ENCODE results near the gene FRMPD2.
"Not testable (repeated sequence)": the region's sequence is repeated elsewhere in the genome, so short reads cannot be mapped to it uniquely, and the experiment has no call there.

FRMPD2 gene

GRCh38 chr10:48197236-48197899 lies 77.1 kb downstream of the FRMPD2 start:
- no peak for DNase-seq (ENCODE audit: low read depth)

GRCh38 chr10:48195803-48196202 lies 78.7 kb downstream of the FRMPD2 start:
- no peak for DNase-seq (ENCODE audit: low read depth)

- no peak for DNase-seq (ENCODE audit: low read depth)
Observed at GRCh38 chr10:48194830-48195229, 79.7 kb downstream of the FRMPD2 start.

- no peak for DNase-seq (ENCODE audit: low read depth)
Observed at GRCh38 chr10:48193556-48193955, 80.9 kb downstream of the FRMPD2 start.

DNA sequence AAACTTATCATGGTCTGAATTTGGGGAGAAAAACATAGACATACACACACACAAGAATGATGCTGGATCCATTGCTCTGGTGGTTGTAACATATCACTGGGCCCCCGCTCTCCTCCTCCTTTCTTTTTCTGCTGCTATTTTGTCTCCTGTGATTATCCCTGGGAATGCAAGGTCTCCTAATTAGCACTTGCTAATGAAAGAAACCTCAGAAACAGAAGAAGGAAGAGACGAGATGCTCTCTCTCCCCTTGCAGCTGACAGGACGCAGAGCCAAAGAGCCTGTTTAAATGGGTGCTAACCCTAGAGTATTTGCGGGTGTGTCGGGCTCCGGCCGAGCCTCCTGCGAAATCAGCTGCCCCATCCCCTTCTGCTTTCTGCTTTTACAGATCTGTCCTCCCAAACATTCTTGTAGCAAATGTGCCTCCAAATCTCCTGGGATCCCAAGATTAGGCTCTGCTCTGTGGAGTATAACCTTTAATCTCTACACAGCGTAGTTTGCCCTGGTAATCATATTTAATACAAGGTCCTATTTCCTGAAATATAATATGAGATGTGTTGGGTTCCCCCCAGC lies 81.5 kb downstream of the FRMPD2 start:
- no peak for DNase-seq (ENCODE audit: low read depth)

GRCh38 chr10:48187713-48188485 lies 86.6 kb downstream of the FRMPD2 start:
- no peak for DNase-seq (ENCODE audit: low read depth)

DNA sequence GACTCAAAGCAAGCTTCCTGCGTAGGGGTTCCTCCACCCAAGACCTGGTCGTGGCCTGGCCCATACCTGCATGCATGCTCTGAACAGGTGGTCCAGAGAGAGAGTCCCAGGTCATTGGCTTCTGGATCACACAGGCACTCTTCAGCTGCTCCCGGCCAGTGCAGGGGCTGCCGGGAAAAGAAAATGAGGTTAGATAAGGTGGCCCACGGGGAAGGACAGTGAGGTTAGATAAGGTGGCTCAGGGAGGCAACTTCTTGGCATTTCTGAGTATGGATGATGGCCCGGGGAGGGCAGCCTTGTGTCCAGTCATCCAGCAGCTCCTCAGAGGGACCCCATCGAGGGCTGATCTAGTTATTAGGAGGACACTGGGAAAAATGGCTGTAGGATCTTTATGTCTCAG lies 87.4 kb downstream of the FRMPD2 start:
- no peak for DNase-seq (ENCODE audit: low read depth)

- not testable (repeated sequence) for DNase-seq (ENCODE audit: low read depth)
Observed at GRCh38 chr10:48186264-48186804, 88.2 kb downstream of the FRMPD2 start.

- no peak for DNase-seq (ENCODE audit: low read depth)
Observed at GRCh38 chr10:48184224-48184623, 90.3 kb downstream of the FRMPD2 start.

DNA sequence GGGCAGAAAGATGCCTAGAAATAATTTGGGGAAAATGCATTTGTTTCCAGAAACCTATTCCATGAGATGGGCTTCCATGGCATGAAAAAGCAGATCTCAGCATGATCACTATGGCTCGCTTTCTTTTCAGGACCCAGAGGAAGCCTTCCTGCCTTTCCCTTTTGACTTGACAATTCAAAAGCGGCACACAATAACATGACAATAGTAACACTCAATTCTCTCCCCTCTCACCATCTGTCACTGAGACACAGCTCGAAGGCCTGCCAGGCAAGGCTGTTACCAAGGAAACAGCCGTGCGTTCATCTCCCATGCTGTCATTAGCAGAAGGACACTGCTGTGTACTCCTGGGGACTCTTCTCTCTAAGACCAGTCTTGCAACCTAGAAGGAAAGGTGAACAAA lies 101.8 kb downstream of the FRMPD2 start:
- not testable (repeated sequence) for DNase-seq (ENCODE audit: low read depth)

DNA sequence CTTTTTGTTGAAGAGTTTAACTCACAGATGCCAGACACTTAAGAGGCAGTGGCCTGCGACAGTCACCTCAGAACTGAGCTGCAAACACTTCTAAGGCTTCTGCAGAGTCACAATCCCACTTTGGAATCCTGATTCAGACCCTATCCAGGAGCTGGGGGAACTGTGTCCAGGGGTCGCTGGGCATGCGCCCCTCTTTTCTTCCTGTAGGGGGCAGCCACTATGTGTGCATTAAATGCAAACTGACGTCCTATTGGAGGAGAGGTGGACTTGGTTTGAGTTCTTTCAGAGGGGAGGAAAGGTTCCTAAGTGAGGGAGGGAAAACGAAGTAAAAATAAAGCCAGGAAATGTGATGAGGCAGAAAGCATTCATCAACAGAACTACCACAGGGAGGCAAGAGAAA lies 113.8 kb downstream of the FRMPD2 start:
- DNase-seq (ENCODE audit: low read depth), result not testable (repeated sequence)

GRCh38 chr10:48160163-48160562 lies 114.3 kb downstream of the FRMPD2 start:
- DNase-seq (ENCODE audit: low read depth), result not testable (repeated sequence)

- DNase-seq (ENCODE audit: low read depth), result not testable (repeated sequence)
Observed at GRCh38 chr10:48154211-48155140, 120.0 kb downstream of the FRMPD2 start.

GRCh38 chr10:48147643-48148042 lies 126.9 kb downstream of the FRMPD2 start:
- DNase-seq (ENCODE audit: low read depth), result not testable (repeated sequence)

DNA sequence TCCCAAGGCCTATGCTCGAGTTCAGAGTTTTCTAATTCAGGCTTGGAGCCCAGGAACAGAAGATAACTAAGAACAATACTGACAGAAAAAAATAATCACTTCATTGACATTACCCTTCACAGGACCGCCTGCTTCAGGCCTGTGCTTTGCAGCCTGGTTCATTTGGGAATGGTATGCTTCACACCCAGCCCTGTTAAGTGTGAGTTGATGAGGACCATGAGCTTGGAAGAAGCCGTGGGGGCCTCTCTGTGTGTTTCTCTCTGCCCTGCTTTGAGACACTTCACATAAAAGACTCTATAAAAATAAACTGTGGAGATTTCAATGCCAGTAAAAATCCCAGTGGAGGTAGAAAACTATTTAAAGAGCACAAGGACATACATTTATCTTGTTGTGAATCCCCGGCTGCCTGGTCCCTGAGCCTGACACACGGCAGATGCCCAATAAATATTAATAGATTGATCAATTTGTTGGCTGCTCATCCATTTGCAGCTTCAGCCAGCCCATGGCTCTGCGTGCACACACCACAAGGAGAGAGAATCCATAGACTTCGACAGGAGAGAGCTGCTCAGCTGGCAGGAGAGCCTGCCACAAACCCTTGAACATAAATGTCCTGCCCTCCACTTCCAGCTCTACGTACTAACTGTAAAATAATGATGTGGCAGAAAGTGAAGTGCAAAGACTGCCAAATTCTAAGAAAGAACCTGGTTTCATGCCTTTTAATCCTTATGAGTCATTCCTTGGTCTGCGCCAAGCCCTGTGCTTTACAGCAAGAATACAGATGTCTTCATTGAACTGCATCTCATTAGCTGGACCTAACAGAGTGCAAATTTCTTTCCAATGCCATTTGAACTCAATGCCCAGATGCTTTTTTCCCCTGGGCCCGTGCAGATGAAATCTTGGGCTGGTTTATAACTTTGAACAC lies 130.5 kb downstream of the FRMPD2 start:
- not testable (repeated sequence) for DNase-seq (ENCODE audit: low read depth)

DNA sequence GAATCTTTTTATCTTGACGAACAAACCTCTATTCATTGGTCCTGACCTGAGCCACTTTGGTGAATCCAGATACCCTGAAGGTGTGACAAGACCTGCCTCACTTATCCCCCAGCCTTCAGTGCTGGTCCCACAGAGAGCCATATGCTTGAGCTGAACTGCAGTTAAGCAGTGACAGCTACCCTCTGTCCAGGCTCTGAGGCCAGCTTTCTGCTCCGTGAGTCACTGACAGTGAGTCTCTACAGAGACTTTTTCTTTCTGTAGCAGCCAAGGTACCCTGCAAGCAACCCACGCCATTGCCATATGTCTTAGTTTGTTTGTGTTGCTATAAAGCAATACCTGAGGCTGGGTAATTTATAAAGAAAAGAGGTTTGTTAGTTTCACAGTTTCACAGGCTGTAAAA lies 133.5 kb downstream of the FRMPD2 start:
- DNase-seq (ENCODE audit: low read depth), result not testable (repeated sequence)

DNA sequence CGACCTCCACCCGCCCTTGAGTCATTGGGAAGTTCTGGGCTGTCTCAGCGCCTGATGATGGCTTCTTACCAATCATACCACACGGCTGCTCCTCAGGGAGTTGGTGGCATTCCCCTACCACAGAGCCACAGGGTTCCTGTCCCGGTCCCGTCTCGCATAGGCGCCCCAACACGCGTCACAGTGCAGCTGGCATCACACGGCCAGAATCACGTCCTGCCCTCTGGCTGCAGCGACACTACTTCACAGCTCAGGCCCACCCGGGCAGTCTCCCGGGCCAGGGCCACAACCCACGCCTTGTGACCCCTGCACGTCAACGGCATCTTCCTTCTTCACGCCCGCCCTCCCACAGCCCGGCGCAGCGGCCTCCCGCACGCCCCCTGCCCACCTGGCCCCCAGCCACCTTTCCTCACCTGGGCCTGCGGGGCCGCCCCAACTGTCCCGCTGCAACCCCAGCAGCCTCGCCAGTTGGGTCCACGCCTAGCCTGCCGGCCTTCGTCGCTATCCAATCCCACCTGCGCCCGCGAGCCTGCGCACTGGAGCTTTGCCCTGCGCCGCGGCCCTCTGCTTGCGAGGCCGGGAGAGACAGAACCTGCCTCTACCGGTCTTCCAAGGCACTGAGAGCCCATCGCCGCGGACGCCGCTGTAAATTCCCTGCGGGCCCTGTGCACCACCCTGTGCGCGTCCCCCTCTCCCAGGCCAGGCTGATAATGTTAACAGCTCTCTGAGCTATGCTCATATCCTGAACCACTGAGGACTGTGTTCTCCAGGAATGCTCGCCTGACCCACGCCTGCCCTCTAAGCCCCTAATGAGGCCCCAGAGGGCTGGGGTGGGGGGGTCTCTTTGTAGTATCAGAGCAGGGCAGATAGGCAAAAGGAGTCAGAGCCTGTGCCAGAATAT lies 134.3 kb downstream of the FRMPD2 start:
- not testable (repeated sequence) for DNase-seq (ENCODE audit: low read depth)

DNA sequence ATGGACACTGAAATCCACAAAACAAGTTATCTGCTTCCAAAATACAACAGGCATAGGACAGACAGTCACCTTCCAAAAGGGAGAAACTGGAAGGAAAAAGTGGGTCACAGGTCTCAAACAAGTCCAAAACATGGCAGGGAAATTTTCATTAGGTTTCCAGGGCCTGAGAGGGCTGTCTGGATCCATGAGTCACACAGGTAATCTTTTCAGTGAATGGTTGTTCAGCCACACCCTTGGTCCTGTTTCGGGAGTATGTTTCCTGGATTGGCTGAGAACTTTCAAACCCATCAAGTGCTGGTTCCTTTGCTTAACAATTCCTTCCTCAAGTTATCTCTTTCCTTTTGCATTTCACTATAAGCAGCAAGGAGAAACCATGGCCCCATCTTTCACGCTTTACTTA lies 145.5 kb downstream of the FRMPD2 start:
- DNase-seq (ENCODE audit: low read depth), result not testable (repeated sequence)

GRCh38 chr10:48126251-48126650 lies 148.2 kb downstream of the FRMPD2 start:
- DNase-seq (ENCODE audit: low read depth), result not testable (repeated sequence)

GRCh38 chr10:48125631-48126030 lies 148.9 kb downstream of the FRMPD2 start:
- DNase-seq (ENCODE audit: low read depth), result not testable (repeated sequence)
